Parathyroid adenoma (tissue), 2 donors: ENCODE results near the gene KPNA1.

Source experiments
- H2AFZ ChIP-seq: fragments of 300-600 bp; sonication (generic); one replicate; pipeline ENCODE4 v1.7.0; 2017; ENCODE audit warnings: antibody characterized with exemption, mild to moderate bottlenecking
- H3K27ac ChIP-seq: fragments of 300-600 bp; sonication (generic); one replicate; pipeline ENCODE4 v1.7.0; 2017
- H3K27me3 ChIP-seq: fragments of 300-600 bp; sonication (generic); one replicate; pipeline ENCODE4 v1.7.0; 2017; ENCODE audit warnings: low read length; ENCODE audit not compliant: control insufficient read depth, insufficient read depth
- H3K36me3 ChIP-seq: fragments of 300-600 bp; sonication (generic); one replicate; pipeline ENCODE4 v1.7.0; 2017; ENCODE audit warnings: low read length; ENCODE audit not compliant: control insufficient read depth, insufficient read depth
- H3K4me1 ChIP-seq: fragments of 300-600 bp; sonication (generic); one replicate; pipeline ENCODE4 v1.7.0; 2017; ENCODE audit warnings: control low read depth
- H3K4me2 ChIP-seq: fragments of 300-600 bp; sonication (generic); one replicate; pipeline ENCODE4 v1.7.0; 2017; ENCODE audit warnings: low read length
- H3K4me3 ChIP-seq: fragments of 300-600 bp; sonication (generic); one replicate; pipeline ENCODE4 v1.7.0; 2017; ENCODE audit warnings: low read depth, low read length
- H3K79me2 ChIP-seq: fragments of 300-600 bp; sonication (generic); one replicate; pipeline ENCODE4 v1.7.0; 2017; ENCODE audit warnings: control low read depth
- H3K9ac ChIP-seq: fragments of 300-600 bp; sonication (generic); one replicate; pipeline ENCODE4 v1.7.0; 2017; ENCODE audit warnings: mild to moderate bottlenecking
- H3K9me3 ChIP-seq: fragments of 300-600 bp; sonication (generic); one replicate; pipeline ENCODE4 v1.7.0; 2017; ENCODE audit warnings: low read length; ENCODE audit not compliant: control insufficient read depth
- CTCF ChIP-seq: fragments of 300-600 bp; sonication (generic); IDR thresholded peaks from one replicate; pipeline ENCODE4 v1.7.0; 2017; ENCODE audit warnings: antibody characterized with exemption, mild to moderate bottlenecking
- donor health status: primary hyperparathyroidism.

KPNA1 gene

DNA sequence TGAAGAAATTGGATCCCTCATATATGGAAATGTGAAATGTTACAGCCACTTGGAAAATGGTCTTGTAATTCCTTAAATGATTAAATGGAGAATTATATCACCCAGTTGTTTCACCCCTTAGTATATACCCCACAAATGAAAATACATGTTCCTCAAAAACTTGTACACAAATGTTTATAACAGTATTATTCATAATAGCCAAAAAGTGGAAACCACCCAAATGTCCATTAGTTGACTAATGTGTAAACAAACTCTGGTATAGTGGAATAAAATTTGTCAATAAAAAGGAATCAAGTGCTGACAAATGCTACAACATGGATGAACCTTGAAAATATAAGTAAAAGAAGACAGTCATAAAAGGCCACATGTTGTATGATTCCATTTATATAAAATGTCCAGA, 118.2 kb downstream of the KPNA1 start:
- Histone ChIP-seq H3K36me3 (no peaks in the 10 kb centered on the region), H3K4me3 (no peak overlapping the region), H3K9me3 (no peaks in the 10 kb centered on the region), H3K4me2 (no peak overlapping the region), H3K4me1 (peaks cover 3% of the 10 kb centered on the region), H3K27me3 (no peaks in the 10 kb centered on the region), H3K27ac (no peak overlapping the region), H3K79me2 (peaks cover 16% of the 10 kb centered on the region), H2AFZ (no peak overlapping the region), H3K9ac (no peak overlapping the region)
- no peak for TF ChIP-seq CTCF

GRCh38 chr3:122395582-122395981, 119.2 kb downstream of the KPNA1 start:
- Histone ChIP-seq H3K9ac (no peak overlapping the region), H3K27ac (no peak overlapping the region)

GRCh38 chr3:122394173-122394572, 120.6 kb downstream of the KPNA1 start:
- TF ChIP-seq CTCF = no peak
- peaks cover 3% of the 10 kb centered on the region for H3K4me1 ChIP-seq

More at GRCh38 chr3:122395582-122395981, 119.2 kb downstream of the KPNA1 start:
- Histone ChIP-seq H3K9me3 (no peaks in the 10 kb centered on the region), H3K36me3 (no peaks in the 10 kb centered on the region), H3K4me1 (peaks cover 3% of the 10 kb centered on the region), H3K79me2 (peaks cover 15% of the 10 kb centered on the region), H3K27me3 (no peaks in the 10 kb centered on the region), H2AFZ (no peak overlapping the region), H3K4me3 (no peak overlapping the region), H3K4me2 (no peak overlapping the region)
- no peak for TF ChIP-seq CTCF

GRCh38 chr3:122392868-122393844, 121.6 kb downstream of the KPNA1 start:
- Histone ChIP-seq H3K79me2 (peaks cover 3% of the 10 kb centered on the region), H3K9me3 (no peaks in the 10 kb centered on the region), H3K4me2 (no peak overlapping the region), H3K27me3 (no peaks in the 10 kb centered on the region), H3K36me3 (no peaks in the 10 kb centered on the region), H3K4me1 (peaks cover 3% of the 10 kb centered on the region), H3K4me3 (no peak overlapping the region), H3K9ac (no peak overlapping the region), H2AFZ (no peak overlapping the region), H3K27ac (no peak overlapping the region)
- TF ChIP-seq CTCF = peak; percentile 77

More at GRCh38 chr3:122394173-122394572, 120.6 kb downstream of the KPNA1 start:
- Histone ChIP-seq H3K36me3 (no peaks in the 10 kb centered on the region), H3K4me2 (no peak overlapping the region), H3K27ac (no peak overlapping the region), H3K79me2 (peaks cover 2% of the 10 kb centered on the region), H3K9ac (no peak overlapping the region), H3K4me3 (no peak overlapping the region), H3K9me3 (no peaks in the 10 kb centered on the region), H3K27me3 (no peaks in the 10 kb centered on the region), H2AFZ (no peak overlapping the region)
